CD4-positive, alpha-beta T cell treated with Interleukin-6 at 100 ng/mL for 8 hours (primary cell): ENCODE results near the gene C2CD2.
A peak's percentile ranks its signal among the peaks of the same experiment; 100 is the strongest.

Experiments used
- DNase-seq: peaks from one replicate; pipeline ENCODE4 v3.0.0-alpha.2; 2020; ENCODE audit warnings: mixed read lengths, low spot score

Gene C2CD2

DNA sequence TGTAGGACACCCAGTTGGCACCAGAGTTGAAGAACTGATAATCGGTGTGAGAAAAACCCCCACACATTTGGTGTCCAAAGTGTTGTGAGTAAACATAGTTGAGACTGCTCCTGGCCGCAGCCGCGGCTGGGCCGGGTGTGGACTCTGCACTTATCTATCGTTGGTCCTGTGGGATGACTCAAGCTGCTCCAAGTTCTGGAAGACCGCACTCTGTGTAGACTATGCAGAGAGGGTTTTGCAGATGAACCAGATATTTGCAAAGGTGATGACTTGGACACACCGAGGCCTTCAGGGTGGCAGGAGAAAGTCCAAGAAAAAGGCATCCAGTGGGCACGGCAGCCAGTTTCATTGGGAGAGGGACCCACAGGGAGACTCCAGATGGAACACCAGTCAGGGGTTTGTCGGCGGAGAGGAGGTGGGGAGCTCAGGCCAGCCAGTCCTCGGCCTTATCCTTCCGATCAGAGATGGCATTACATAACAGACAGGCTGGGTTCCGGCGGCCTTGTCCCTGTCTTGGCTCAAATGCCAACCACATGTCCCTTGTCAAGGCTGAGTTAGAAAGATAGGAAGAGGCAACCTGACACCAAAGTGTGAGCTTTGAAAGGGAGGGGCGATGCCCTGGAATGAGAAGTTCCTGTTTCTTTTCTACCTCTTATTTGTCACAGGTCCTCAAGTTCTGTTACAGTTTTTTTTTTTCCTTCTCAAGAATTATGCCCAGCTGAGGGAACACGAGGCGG is 21.1 kb downstream of the C2CD2 start:
- no peak for DNase-seq

DNA sequence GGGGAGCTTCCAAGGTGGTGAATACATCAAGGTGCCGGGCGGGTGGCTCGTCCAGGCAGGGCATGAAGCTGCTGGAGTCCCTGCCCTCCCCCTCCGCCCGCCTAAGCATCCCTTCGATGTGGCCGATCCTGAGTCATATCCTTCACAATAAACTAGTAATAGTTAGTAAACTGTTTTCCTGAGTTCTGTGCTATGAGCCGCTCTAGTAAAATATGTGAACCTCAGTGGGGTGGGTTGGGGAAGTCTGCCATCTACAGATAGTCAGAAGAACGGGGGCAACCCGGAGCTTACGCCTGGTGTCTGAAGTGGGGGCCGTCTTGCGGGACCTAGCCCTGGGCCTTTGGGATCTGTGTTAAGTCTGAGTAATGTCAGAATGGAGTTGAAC is 21.6 kb downstream of the C2CD2 start:
- DNase-seq = no peak

DNA sequence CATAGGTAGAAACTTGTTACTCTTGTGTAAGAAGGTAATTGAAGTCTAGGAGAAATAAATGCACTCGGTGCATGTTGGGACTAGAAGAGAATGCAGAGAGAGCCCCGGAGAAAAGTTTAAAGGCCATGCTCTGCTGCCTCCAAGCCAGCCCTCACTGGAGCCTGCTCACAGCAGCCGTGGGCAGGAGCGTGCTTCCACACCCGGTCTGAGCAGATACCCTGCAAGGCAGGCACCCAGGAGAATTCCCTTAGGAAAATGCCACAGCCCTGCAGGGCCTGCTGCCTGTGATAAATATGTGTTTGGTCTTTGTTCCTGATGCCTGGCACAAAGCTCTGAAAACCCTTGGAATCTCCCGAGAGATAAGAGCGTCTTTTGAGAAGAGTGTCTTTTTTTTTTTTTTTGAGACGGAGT is 22.8 kb downstream of the C2CD2 start:
- DNase-seq = no peak

DNA sequence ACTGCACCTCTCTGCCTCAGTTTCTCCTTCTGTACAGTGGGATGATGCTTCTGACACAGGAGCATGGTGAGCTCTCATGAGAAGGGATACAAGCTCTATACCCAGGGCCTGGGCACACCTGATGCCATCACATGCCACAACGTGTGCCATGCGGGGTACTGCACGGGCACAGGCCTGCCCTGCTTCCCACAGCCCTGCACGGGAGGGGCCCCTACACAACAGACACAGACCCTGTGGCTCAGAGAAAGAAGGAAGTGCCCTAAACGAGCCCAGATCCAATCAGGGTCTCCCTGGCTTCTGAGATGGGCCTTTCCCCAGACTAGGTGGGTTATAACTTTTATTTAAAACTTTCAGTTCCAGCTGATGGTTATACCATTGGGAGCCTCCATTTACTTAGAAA is 24.6 kb downstream of the C2CD2 start:
- no peak for DNase-seq

DNA sequence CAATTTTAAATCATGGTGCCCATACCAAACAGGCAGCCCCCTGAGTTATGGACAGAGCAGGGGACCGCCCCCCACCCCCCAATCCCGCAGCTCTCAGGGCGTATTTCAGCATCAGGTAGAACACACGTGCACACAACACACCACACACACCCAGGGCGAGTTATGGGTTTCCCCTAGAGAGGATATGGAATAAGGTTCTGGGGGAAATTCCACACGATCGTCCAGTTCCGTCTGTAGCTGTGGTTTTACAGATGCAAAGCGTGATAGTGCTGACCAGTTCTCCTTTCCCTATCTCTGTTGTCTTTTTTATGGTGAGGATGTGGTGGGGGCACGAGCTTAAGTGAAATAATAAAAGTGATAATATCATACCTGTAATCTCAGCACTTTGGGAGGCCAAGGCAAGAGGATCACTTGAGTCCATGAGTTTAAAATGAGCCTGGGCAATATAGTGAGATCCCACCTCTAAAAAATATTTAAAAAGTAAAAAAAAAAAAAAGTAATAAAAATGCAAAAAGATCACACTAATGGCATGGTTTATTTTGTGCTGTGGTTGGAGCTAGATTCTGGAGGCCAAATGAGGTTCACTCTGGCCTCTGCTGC is 25.1 kb downstream of the C2CD2 start:
- peak; percentile 5 for DNase-seq

DNA sequence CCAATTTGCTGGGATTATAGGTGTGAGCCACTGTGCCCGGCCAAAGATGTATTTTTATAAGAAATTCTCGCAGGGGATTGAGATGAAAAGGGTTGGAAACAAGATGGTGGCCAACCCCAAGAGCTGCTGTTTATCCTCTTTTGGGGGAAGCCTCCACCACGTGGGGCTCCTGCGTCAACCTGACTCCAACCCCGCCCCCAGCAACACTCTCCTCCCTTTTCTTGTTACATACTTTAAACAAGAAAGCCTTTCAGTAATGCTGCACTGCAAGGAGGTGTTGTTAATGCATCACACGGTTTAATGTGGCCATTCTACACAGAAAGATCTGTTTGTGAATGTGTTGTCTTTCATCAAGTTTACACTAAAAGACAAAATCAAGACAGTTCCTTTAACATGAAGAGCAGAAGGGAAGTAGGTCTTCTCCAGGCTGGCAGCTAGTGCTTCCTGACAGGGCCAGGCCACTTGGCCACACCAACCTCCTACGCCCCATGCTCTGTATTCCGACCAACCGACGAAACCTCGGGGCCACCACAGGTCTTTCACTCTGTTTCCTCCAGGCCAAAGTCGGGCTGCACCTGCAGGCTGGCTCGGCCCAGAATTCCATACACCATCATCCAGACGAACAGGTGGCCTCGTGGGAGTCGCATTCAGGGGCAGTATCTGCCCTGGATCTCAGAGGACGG is 25.9 kb downstream of the C2CD2 start:
- no peak for DNase-seq

DNA sequence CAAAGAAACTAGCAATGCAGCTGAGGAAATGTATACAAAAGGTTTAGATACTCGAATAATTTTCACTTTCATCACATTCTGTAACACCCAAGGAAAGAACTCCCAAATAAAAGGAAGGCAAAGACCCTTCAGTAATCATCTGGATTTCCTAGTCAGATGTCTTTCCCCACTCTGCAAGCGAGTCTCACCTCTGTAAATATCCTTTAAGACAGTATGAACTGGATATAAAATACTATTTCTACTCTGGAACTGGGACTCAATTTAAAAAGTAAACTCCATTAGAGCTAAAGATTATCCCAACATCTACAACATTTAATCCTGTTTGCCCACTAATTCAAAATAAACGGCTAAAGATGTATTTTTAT is 27.0 kb downstream of the C2CD2 start:
- DNase-seq = no peak

DNA sequence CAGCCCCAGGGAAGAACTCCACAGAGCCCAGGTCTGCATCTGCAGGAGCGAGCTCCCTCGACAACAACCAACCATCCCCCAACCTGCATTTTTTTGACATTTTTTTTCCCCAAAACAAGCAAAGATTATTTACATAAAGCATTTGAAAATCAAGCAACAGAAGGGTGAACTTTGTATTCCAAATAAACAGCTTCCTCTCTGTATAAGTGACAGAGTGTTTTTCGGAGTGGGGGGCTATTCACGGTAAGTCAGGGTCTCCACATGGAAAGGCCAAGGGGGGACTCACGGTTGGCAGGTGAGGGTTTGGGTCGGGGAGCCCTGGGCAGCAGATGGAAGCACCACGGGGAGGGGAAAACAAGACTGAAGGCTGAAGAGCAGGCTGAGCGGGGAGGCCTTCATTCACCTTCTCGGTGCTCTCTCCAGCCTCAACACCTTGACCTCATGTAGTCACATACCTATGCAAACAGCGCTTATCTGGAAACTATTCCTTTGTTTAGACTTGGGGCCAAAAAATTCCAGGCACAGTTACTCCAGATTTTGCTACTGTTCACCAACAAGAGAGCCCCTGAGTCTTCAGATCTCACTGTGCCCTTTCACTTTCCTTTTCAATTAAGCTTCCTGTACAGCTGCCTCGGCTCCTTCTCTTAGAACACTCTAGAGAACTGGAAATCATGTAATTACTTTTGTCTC is 27.6 kb downstream of the C2CD2 start:
- DNase-seq = peak; percentile 69

DNA sequence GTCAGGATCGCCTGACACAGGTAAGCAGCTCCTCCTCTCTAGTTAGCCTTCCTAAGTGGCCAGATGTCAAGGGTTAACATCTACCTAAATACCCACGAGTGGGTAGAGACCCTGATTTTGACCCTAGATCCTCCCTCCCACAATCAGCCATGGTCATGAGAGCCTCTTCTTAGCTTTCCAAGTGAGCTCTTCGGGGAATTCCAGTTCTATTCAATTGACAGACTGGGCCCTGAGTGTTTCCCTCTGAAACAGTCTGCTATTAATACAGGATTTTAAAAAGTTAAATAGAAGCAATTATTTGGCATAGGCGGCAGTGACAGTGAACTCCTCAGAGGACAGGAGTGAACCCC is 28.1 kb downstream of the C2CD2 start:
- no peak for DNase-seq

DNA sequence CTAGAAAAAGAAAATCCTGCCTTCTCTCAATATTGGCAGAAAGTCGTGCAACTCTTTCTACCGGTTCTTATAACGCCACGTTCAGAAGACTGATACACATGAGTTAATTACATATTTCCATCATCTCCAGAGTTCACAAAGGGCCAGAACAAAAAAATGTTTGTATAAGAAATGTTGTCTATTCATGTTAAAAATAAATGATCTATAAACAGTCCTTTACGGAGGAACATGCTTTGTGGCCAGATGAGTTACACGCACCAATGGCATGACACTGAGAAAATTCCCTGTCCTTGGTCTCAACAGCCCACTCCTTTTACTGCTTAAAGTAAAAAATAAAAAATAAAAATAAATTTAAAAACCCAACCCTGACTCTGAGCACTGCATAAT is 29.5 kb downstream of the C2CD2 start:
- no peak for DNase-seq

DNA sequence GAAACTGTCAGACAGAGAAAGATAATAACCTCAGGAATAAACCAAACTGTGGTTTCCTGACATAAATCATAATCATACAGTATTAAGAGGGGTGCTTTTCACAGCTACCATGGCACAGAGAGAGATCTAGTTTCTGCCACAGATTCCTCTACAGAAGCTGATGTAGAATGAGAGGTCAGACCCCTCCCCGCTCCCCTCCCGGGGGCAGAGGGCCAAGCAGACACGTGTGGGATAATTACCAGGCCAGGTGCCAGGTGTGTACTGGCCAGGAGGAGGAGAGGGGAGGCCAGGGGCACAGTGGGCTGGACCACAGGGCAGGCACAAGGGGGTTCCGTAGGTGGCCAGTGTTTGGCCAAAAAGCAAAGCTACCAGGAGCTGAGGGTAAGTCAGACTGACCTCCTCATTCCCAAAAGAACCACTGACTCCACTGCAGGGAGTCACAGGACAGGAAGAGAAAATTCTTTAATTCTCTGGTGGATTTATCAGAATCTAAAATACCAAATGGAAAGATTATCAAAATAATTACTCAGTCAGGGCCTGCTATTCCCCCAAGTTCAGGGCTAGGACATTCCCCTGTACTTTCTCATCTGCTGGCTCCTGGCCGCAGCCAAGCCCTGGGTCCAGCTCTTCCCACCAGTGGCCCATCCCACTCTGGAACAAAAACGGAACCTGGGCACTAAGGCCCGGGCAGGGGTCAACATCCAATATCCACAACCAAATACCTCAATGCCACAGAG is 30.0 kb downstream of the C2CD2 start:
- DNase-seq = no peak

DNA sequence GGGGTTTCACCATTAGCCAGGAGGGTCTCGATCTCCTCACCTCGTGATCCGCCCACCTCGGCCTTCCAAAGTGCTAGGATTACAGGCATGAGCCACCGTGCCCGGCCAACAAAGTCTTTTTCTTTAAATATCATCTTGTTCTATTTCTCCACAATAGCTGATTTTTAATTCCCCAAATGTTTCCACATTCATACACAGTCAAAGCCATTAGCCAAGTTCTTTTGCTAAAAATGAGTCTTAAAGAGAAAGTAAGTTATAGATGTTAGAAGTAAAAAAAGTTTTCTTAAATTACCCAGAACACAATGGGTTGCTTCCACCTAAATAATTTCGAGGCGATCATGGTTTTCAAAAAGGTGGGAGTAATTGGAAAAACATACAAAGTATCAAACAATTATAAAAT is 30.6 kb downstream of the C2CD2 start:
- DNase-seq = no peak

DNA sequence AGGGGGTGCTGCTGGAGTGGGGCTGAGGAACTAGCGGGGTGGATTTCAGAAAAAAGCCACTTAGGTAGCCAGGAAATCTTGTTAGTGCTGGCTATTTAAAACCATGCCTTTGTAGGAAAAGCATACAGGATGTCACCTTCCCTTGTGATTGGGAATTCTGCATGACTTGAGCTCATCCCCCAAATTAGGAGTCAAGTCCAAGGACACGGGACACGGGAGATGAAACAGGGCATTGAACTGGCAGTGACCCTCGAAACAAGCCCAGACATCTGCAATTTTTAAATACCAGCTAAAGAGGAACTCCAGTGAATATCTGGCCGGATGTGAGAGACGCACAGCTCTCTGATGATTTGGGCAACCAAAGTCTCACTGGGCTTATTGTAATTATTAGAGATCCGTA is 32.8 kb downstream of the C2CD2 start:
- no peak for DNase-seq

DNA sequence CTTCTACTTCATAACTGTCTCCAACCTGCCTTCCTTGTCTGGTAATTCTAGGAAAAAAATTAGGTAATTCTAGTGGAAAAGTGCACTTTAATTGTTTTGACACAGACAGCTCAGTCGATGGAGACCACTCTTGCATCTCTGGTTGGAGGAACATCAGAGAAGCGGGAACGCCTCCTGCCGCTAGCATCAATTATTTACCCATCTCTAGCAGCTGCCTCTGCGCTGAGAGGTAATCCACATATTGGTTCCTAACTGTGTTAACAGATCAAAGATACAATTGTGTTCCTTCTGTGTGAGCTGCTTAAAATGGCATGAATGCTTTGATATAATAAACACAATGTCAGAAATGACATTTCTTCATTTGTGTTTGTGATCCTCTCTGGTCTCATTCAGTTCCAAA is 33.3 kb downstream of the C2CD2 start:
- no peak for DNase-seq

DNA sequence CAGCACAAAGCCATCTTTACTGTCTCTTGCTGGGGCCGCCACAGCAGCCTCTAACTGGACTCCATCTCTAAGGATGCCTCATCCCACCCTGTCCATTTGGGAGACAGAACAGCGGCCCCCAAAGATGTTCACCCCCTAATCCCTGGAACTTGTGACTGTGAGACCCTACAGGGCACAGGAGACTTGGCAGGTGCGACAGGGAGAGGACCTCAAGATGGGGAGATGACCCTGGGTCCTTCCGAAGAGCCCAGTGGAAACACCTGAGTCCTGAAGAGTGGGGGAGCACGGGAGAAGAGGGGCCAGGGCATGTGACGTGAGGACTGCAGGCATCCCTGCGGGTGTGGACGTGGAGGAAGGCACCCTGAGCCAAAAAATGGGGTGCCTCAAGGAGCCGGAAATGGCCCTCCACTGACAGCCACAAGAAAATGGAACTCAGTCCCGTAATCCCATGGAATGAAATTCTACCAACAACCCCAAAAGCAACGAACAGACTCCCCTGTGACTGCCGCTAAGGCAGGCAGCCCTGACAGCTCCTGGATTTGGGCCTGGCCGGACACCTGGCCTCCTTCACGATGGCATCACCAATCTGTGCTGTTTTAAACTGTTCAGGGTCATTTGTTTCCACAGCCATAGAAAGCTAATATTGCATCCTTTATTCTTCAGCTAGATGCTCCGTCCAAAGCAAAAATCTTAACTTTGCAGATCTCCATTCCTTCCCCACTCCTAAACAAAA is 34.0 kb downstream of the C2CD2 start:
- no peak for DNase-seq

DNA sequence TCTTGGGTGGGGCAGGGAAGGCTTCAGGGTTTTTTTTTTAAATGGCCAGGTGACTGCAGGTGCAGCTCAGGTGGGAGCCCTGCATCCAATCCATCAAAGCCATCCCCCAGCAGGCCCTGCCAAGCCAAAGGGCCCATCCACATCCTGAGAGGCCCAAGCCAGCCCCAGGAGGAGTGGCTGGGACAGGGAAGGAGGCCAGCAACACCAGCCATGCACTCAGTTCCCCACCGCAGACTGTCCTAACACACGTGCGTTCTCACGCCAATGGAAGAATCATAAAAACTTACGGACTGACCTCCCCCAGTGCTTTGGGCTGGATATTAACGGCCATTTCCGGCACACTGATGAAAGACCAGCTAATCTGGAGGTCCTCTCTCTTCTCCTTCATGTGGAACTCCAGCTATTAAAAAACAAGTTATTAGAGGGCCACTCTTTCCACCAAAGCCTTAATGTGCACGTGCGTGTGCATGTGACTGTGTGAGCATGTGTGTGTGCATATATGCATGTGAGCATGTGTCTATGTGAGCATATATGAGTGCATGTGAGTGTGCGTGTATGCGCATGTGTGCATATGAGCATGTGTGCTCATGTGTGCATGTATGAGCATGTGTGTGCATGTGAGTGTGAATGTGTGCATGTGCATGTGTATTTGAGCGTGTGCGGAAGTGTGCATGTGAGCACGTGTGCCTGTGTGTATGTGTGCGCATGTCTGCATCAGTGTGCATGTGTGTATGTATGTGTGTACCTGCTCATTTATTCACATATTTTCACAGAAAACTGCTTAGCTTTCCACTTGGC is 35.1 kb downstream of the C2CD2 start:
- no peak for DNase-seq

DNA sequence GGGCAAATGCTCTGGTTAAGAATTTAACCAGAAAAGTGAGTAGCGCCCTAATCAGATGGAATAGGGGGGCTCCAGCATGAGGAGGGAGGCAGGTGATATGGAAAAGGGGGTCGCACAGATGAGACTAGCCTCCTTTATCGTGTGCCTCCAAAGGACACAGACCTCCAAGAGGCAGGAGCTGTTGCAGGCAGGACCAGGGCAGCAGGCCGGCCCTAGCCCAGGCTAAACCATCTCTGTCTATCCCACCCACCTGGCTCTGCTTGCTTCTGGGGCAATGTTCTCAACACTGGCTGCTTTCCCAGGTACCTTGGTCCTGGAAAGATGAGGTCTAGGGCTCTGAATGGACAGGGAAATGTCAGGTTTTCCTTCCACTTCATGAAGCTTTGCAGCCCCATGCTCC is 36.3 kb downstream of the C2CD2 start:
- no peak for DNase-seq

DNA sequence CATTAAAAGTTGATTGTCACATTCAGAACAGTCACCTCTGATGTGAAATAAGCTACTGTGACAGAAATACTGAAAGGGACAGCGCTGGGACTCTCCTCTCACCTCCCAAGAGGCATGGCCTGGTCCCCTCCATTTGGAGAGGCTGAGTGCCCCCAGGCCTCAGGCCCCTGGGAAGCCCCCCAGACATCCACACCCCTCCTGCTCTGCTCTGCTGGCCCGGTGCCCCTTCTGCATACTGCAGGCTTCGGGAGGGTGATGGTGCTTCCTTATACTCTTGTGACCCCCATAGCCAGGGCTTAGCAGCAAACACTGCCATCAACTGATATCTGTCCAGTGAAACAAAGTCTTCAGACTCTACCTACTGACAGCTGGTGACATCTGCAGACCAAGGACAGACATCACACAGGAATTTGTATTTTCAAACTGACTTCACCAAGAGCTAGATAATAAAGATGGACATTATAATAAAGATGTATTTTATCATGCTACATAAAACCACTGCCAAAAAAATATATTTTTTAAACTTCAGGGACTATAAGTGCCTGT is 36.9 kb downstream of the C2CD2 start:
- DNase-seq = no peak

DNA sequence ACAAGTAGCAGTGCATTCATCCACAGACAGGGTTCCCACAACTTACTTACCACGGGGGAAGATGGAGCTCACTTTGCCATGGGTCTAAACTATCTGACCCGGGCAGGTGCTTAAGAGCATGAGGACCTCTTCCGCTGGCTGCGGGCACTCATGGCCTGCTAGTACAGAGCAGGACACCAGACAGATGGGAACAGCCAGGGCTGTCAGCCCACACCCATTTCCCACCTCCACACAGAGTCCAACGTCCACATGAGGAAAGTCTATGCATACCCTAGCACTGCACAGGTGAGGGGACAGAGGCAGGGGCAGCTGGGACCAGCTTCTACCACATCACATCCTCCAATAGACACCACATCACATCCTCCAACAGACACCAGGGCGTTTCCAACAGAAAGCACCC is 38.9 kb downstream of the C2CD2 start:
- no peak for DNase-seq

DNA sequence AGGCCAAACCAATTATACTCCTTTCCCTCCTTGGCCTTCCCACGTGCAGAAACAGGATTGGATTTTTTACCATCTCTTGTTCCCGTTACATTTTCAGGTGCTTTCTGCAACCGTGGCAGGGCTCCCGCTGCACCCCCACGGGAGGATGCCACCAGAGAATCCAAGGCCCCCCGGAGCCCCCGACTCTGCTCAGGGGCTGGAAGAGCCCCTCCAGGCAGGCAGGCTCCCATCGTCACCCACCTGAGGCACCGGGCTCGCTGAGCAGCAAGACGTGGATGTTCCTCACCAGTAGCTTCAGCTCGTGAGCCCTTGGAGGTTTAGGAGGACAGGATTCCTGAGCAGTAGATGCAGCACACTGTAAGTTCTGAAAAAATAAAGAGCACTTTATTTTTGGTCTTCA is 39.5 kb downstream of the C2CD2 start:
- DNase-seq = no peak

DNA sequence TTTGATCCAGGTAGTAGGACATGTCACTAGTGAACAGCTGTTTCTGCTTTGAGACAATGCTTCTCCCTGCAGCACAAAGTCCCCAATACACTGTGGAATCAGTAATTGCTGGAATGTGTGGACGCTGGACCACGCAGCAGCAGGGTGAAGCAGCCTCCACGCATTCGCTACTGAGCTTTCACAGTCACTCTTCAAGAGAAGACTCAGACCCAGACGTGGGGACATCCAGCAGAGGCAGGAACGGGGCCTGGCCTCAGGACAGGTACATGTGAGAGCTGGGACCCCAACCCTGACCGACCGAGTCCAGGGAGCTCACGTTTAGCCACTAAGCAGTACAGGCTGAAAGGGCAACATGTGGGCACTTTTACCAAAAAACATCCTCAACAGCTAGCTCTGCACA is 40.6 kb downstream of the C2CD2 start:
- no peak for DNase-seq
